ENCODE measurements around the gene GADD45B.

DNA sequence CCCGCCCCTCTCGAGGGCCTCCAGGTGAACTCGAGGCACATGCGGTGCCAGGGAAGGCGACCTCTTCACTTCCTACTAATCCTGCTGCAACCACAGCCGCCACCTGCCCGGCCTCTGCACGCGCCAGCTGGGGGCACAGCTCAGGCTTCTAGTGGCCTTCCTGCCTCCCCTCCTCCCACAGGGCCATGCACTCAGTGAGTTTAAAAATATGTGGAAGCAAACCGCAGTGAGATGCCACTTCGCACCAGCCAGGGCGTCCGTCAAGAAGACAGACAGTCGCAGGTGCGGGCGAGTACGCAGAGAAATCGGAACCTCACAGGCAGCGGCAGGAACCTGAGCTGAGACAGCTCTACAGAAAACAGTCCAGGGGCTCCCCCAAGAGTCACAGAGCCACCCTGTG, 29.5 kb upstream of the GADD45B start:
- TF ChIP-seq, protein P1, sequence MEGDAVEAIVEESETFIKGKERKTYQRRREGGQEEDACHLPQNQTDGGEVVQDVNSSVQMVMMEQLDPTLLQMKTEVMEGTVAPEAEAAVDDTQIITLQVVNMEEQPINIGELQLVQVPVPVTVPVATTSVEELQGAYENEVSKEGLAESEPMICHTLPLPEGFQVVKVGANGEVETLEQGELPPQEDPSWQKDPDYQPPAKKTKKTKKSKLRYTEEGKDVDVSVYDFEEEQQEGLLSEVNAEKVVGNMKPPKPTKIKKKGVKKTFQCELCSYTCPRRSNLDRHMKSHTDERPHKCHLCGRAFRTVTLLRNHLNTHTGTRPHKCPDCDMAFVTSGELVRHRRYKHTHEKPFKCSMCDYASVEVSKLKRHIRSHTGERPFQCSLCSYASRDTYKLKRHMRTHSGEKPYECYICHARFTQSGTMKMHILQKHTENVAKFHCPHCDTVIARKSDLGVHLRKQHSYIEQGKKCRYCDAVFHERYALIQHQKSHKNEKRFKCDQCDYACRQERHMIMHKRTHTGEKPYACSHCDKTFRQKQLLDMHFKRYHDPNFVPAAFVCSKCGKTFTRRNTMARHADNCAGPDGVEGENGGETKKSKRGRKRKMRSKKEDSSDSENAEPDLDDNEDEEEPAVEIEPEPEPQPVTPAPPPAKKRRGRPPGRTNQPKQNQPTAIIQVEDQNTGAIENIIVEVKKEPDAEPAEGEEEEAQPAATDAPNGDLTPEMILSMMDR (IDR thresholded peaks at IDR 0.05), result no peak
- no peak for TF ChIP-seq POLR2A (IDR thresholded peaks at IDR 0.05)
